Gastrocnemius medialis (tissue), 4 donors: ENCODE measurements around the gene FABP2.
"Not testable (repeated sequence)": the region's sequence is repeated elsewhere in the genome, so short reads cannot be mapped to it uniquely, and the experiment has no call there.

Experiments
- CTCF ChIP-seq, 5 experiments: fragments of 450-650 bp in 3 of 5; fragments of 200-600 bp in 2 of 5; sonication (generic) in 2 of 5; IDR thresholded peaks in 4 of 5; conservative IDR thresholded peaks in 1 of 5; 1 replicate in 4 of 5; 2 replicates in 1 of 5; pipeline ENCODE4 v1.5.1; 2016 to 2019; ENCODE audit warnings: antibody characterized with exemption in 5 of 5, mild to moderate bottlenecking in 3 of 5, moderate library complexity in 3 of 5
- POLR2A ChIP-seq, 2 donors: fragments of 450-650 bp; IDR thresholded peaks; one replicate each; pipeline ENCODE4 v1.6.1; 2017; ENCODE audit warnings: antibody characterized with exemption in 2 of 2, mild to moderate bottlenecking in 2 of 2, moderate library complexity in 2 of 2

- not testable (repeated sequence) for TF ChIP-seq CTCF (IDR thresholded peaks at IDR 0.05 in 4 of 5, conservative IDR thresholded peaks at IDR 0.05 in 1 of 5); POLR2A (IDR thresholded peaks at IDR 0.05)
Measured at GRCh38 chr4:119364203-119364602, 42.3 kb upstream of the FABP2 start.
